ENCODE data around the gene AIFM3.

DNA sequence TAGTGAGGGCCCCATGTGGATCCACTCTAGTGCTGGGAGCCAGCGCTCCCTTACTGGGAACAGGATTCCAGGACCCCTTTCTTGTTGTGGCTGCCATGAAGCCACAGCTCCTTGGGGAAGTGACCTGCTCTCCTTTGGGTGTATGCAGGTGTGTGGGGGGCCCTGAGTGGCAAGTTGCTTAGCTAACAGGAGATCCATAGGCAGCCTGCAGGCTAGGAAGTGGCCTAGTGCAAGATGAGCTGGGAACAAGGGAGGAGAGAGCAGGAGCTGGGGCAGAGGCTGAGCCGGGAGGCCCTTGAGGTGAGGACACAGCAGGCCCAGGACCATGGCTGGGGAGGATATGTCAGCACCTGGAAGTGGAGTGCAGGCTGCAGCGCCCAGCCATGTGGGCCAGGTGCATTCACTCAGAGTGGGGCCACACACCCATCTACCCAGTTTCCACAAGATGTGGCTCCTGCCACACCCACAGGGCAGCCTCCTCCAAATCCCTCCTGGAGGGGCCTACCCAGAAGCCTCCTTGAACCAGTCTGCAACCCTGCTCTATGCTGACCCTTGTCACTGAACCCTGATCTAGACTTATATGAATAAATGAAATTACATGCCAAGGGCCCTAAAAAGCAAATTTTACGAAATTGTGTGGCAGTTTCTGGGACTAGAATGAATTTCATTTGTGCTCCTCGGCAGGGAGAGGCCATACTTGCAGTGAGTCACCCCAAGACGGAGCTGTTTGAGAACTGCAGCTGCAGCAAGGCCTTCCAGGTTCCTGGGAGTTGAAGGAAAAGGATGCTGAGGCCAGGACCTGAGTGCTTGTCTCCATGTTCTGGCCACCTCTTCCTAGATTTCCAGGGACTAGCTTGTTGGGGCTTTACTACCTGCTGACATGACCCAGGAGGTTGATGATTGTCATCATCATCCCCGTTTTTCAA, 31.6 kb downstream of the AIFM3 start:
- TF ChIP-seq, protein P1, sequence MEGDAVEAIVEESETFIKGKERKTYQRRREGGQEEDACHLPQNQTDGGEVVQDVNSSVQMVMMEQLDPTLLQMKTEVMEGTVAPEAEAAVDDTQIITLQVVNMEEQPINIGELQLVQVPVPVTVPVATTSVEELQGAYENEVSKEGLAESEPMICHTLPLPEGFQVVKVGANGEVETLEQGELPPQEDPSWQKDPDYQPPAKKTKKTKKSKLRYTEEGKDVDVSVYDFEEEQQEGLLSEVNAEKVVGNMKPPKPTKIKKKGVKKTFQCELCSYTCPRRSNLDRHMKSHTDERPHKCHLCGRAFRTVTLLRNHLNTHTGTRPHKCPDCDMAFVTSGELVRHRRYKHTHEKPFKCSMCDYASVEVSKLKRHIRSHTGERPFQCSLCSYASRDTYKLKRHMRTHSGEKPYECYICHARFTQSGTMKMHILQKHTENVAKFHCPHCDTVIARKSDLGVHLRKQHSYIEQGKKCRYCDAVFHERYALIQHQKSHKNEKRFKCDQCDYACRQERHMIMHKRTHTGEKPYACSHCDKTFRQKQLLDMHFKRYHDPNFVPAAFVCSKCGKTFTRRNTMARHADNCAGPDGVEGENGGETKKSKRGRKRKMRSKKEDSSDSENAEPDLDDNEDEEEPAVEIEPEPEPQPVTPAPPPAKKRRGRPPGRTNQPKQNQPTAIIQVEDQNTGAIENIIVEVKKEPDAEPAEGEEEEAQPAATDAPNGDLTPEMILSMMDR (IDR thresholded peaks at IDR 0.05; ENCODE audit: low read depth, low read length): no peak
- TF ChIP-seq EZH2phosphoT487 (IDR thresholded peaks at IDR 0.05; ENCODE audit: low read depth): no peak

Data from OCI-LY3 (cell line).